ENCODE measurements around the gene CDPF1.
"Not testable (repeated sequence)": the region's sequence is repeated elsewhere in the genome, so short reads cannot be mapped to it uniquely, and the experiment has no call there.

Gene CDPF1

GRCh38 chr22:46224044-46224897 is 25.8 kb downstream of the CDPF1 start:
- no peak for DNase-seq

GRCh38 chr22:46220921-46221320 is 29.2 kb downstream of the CDPF1 start:
- no peak for DNase-seq

GRCh38 chr22:46219636-46220035 is 30.5 kb downstream of the CDPF1 start:
- no peak for DNase-seq

GRCh38 chr22:46214616-46215015 is 35.5 kb downstream of the CDPF1 start:
- DNase-seq = no peak

- DNase-seq = no peak
Measured at GRCh38 chr22:46214149-46214548, 35.9 kb downstream of the CDPF1 start.

GRCh38 chr22:46213052-46213451 is 37.0 kb downstream of the CDPF1 start:
- no peak for DNase-seq

GRCh38 chr22:46212195-46212594 is 37.9 kb downstream of the CDPF1 start:
- DNase-seq = no peak

GRCh38 chr22:46209262-46209661 is 40.8 kb downstream of the CDPF1 start:
- DNase-seq = no peak

- DNase-seq = no peak
Measured at GRCh38 chr22:46203601-46203980, 46.5 kb downstream of the CDPF1 start.

GRCh38 chr22:46202897-46203600 is 47.0 kb downstream of the CDPF1 start:
- DNase-seq = no peak

GRCh38 chr22:46201059-46201757 is 48.9 kb downstream of the CDPF1 start:
- no peak for DNase-seq

GRCh38 chr22:46198806-46199205 is 51.3 kb downstream of the CDPF1 start:
- not testable (repeated sequence) for DNase-seq

GRCh38 chr22:46198274-46198673 is 51.8 kb downstream of the CDPF1 start:
- no peak for DNase-seq

- no peak for DNase-seq
Measured at GRCh38 chr22:46196278-46196677, 53.8 kb downstream of the CDPF1 start.

GRCh38 chr22:46195487-46196165 is 54.5 kb downstream of the CDPF1 start:
- no peak for DNase-seq

Data from SW 1271 (cell line).